Smooth muscle cell (in vitro differentiated cells): Measurements from ENCODE around the gene KCP. TPM values are rescaled to one million over a fixed set of nuclear protein-coding genes. Genes with fewer than 3 reads are reported as not detected.

ENCODE experiments used
- DNase-seq: peaks from one replicate; lab custom pipeline; 2025; ENCODE audit not compliant: unreplicated experiment; lab: John Stamatoyannopoulos, UW
- H2AFZ ChIP-seq: fragments of 200-600 bp; sonication (generic); 2 replicates; pipeline ENCODE4 v1.6.0; 2016; ENCODE audit warnings: antibody characterized with exemption, low read depth, mild to moderate bottlenecking
- H3F3A ChIP-seq: fragments of 200-600 bp; sonication (generic); 2 replicates; pipeline ENCODE4 v1.6.0; 2017; ENCODE audit warnings: antibody characterized with exemption, low read depth
- H3K27ac ChIP-seq: fragments of 200-600 bp; sonication (generic); 2 replicates; pipeline ENCODE4 v1.5.1; 2016; ENCODE audit warnings: low read depth, mild to moderate bottlenecking
- H3K27me3 ChIP-seq: fragments of 200-600 bp; sonication (generic); 2 replicates; pipeline ENCODE4 v1.6.1; 2016; ENCODE audit warnings: low read depth, mild to moderate bottlenecking
- H3K36me3 ChIP-seq: fragments of 200-600 bp; sonication (generic); 2 replicates; pipeline ENCODE4 v1.5.1; 2016; ENCODE audit warnings: low read depth
- H3K4me1 ChIP-seq: fragments of 200-600 bp; sonication (generic); 2 replicates; pipeline ENCODE4 v1.5.1; 2016; ENCODE audit warnings: low read depth
- H3K4me2 ChIP-seq: fragments of 200-600 bp; sonication (generic); 2 replicates; pipeline ENCODE4 v1.6.0; 2016; ENCODE audit warnings: mild to moderate bottlenecking
- H3K4me3 ChIP-seq: fragments of 200-600 bp; sonication (generic); 2 replicates; pipeline ENCODE4 v1.5.1; 2016; ENCODE audit warnings: mild to moderate bottlenecking
- H3K79me2 ChIP-seq: fragments of 200-600 bp; sonication (generic); 2 replicates; pipeline ENCODE4 v1.6.0; 2016; ENCODE audit warnings: low read depth, mild to moderate bottlenecking
- H3K9ac ChIP-seq: fragments of 200-600 bp; sonication (generic); 2 replicates; pipeline ENCODE4 v1.6.0; 2016; ENCODE audit warnings: low read depth
- H3K9me3 ChIP-seq: fragments of 200-600 bp; sonication (generic); replicated peaks from 2 replicates; pipeline ENCODE4 v1.5.1; 2016; ENCODE audit warnings: low read depth
- H4K20me1 ChIP-seq: fragments of 200-600 bp; sonication (generic); 2 replicates; pipeline ENCODE4 v1.6.0; 2016; ENCODE audit warnings: low read depth
- CTCF ChIP-seq: fragments of 200-600 bp; sonication (generic); IDR thresholded peaks from 2 replicates; pipeline ENCODE4 v1.5.1; 2017; ENCODE audit warnings: borderline replicate concordance, mild to moderate bottlenecking, antibody characterized with exemption; ENCODE audit not compliant: insufficient read depth, poor library complexity, severe bottlenecking
- WGBS: methylation state at CpG from one replicate; pipeline ENCODE4 v1.1.7; 2016; ENCODE audit warnings: low lambda C conversion rate; 5-methylcytosine and 5-hydroxymethylcytosine counted together
- polyA plus RNA-seq: library from polyadenylated mRNA; unstranded; fragments of >200 nt; fragmentation: Nextera tagmentation; extraction: Ambion mirVana; gene quantifications from 2 replicates; pipeline ENCODE4 v1.2.1, GENCODE V29; 2016
- total RNA-seq: library from RNA; depleted of rRNA; stranded (reverse); fragments of >200 nt; gene quantifications from 2 replicates; pipeline ENCODE4 v1.2.3, GENCODE V29; 2014

KCP gene
- total and polyA plus RNA-seq, 2 experiments from 2014 or later, result 0.99 to 4.5 TPM

GRCh38 chr7:128935342-128935730 lies 24.8 kb upstream of the KCP start:
- Histone ChIP-seq H3K9me3 (no peaks in the 10 kb centered on the region), H3K4me1 (no peaks in the 10 kb centered on the region), H3K4me2 (no peak overlapping the region), H3K27me3 (peaks cover 63% of the 10 kb centered on the region), H3K36me3 (no peaks in the 10 kb centered on the region), H2AFZ (no peak overlapping the region), H3K9ac (no peak overlapping the region), H3K27ac (no peak overlapping the region), H3K79me2 (no peaks in the 10 kb centered on the region), H3F3A (no peaks in the 10 kb centered on the region), H3K4me3 (no peak overlapping the region), H4K20me1 (no peaks in the 10 kb centered on the region)
- no peak for DNase-seq
- 92% methylated on average over 6 of the region's 6 CpGs for WGBS
- no peak for TF ChIP-seq CTCF

- Histone ChIP-seq H3K27me3 (peaks cover 56% of the 10 kb centered on the region), H4K20me1 (no peaks in the 10 kb centered on the region)
Measured at GRCh38 chr7:128934361-128935341, 24.1 kb upstream of the KCP start.

GRCh38 chr7:128933180-128933891 lies 22.8 kb upstream of the KCP start:
- 71% methylated on average over 15 of the region's 15 CpGs for WGBS
- no peaks in the 10 kb centered on the region for H3F3A ChIP-seq
- H3K4me2 ChIP-seq, result no peak overlapping the region
- H4K20me1 ChIP-seq, result no peaks in the 10 kb centered on the region
- H3K4me3 ChIP-seq, result no peak overlapping the region
- H3K27me3 ChIP-seq, result peaks cover 43% of the 10 kb centered on the region
- H3K27ac ChIP-seq, result no peak overlapping the region
- DNase-seq, result no peak
- H2AFZ ChIP-seq, result no peak overlapping the region
- TF ChIP-seq CTCF, result no peak
- H3K79me2 ChIP-seq, result no peaks in the 10 kb centered on the region
- H3K9me3 ChIP-seq, result no peaks in the 10 kb centered on the region
- H3K4me1 ChIP-seq, result no peaks in the 10 kb centered on the region
- H3K9ac ChIP-seq, result no peak overlapping the region
- H3K36me3 ChIP-seq, result no peaks in the 10 kb centered on the region

More at GRCh38 chr7:128934361-128935341, 24.1 kb upstream of the KCP start:
- 82% methylated on average over 11 of the region's 14 CpGs for WGBS
- H3K4me1 ChIP-seq, result no peaks in the 10 kb centered on the region
- H3K9ac ChIP-seq, result no peak overlapping the region
- DNase-seq, result no peak
- H3K4me2 ChIP-seq, result no peak overlapping the region
- H3K27ac ChIP-seq, result no peak overlapping the region
- H3K9me3 ChIP-seq, result no peaks in the 10 kb centered on the region
- no peaks in the 10 kb centered on the region for H3K79me2 ChIP-seq
- no peak overlapping the region for H3K4me3 ChIP-seq
- H3F3A ChIP-seq, result no peaks in the 10 kb centered on the region
- no peaks in the 10 kb centered on the region for H3K36me3 ChIP-seq
- no peak for TF ChIP-seq CTCF
- no peak overlapping the region for H2AFZ ChIP-seq
